Muscle layer of colon (tissue), 2 donors: ENCODE data around the gene EME2.
"Not testable (repeated sequence)": the region's sequence is repeated elsewhere in the genome, so short reads cannot be mapped to it uniquely, and the experiment has no call there.

ENCODE experiments used
- H3K27ac ChIP-seq: one replicate; pipeline ENCODE4 v1.7.0; 2013; ENCODE audit warnings: low read depth, mild to moderate bottlenecking, low read length, moderate library complexity
- H3K27me3 ChIP-seq, 2 donors: one replicate each; pipeline ENCODE4 v1.7.0; 2013; ENCODE audit warnings: low read length in 2 of 2, mild to moderate bottlenecking in 2 of 2; ENCODE audit not compliant: insufficient read depth in 2 of 2, control insufficient read depth in 1 of 2
- H3K36me3 ChIP-seq: one replicate; pipeline ENCODE4 v1.7.0; 2013; ENCODE audit warnings: mild to moderate bottlenecking, low read length; ENCODE audit not compliant: insufficient read depth
- H3K4me1 ChIP-seq: one replicate; pipeline ENCODE4 v1.7.0; 2013; ENCODE audit warnings: mild to moderate bottlenecking, low read length; ENCODE audit not compliant: insufficient read depth
- H3K4me3 ChIP-seq, 2 donors: one replicate each; pipeline ENCODE4 v1.7.0; 2013; ENCODE audit warnings: low read length in 2 of 2, low read depth in 1 of 2, mild to moderate bottlenecking in 1 of 2, moderate library complexity in 1 of 2
- H3K9ac ChIP-seq: one replicate; pipeline ENCODE4 v1.7.0; 2013; ENCODE audit warnings: low read length
- H3K9me3 ChIP-seq: one replicate; pipeline ENCODE4 v1.7.0; 2013; ENCODE audit warnings: mild to moderate bottlenecking, low read length
- donor health status: abdominal sarcoma.
- donor health status: Adenocarcinoma of cecum.

The EME2 gene

GRCh38 chr16:1732551-1732987, 40.0 kb upstream of the EME2 start:
- not testable (repeated sequence) for H3K27ac ChIP-seq, H3K4me3 ChIP-seq, H3K27me3 ChIP-seq, H3K9me3 ChIP-seq, H3K9ac ChIP-seq, H3K4me1 ChIP-seq
- H3K36me3 ChIP-seq = peaks cover 58% of the 10 kb centered on the region

- Histone ChIP-seq H3K9ac (no peak overlapping the region), H3K36me3 (peaks cover 42% of the 10 kb centered on the region), H3K4me3 (no peak overlapping the region)
Measured at GRCh38 chr16:1734123-1734522, 38.5 kb upstream of the EME2 start.

GRCh38 chr16:1734816-1735215, 37.8 kb upstream of the EME2 start:
- no peak overlapping the region for H3K27ac ChIP-seq
- H3K27me3 ChIP-seq = no peaks in the 10 kb centered on the region
- no peaks in the 10 kb centered on the region for H3K4me1 ChIP-seq
- H3K36me3 ChIP-seq = peaks cover 38% of the 10 kb centered on the region
- no peak overlapping the region for H3K9ac ChIP-seq
- no peaks in the 10 kb centered on the region for H3K9me3 ChIP-seq
- no peak overlapping the region for H3K4me3 ChIP-seq

More at GRCh38 chr16:1734123-1734522, 38.5 kb upstream of the EME2 start:
- H3K27ac ChIP-seq = no peak overlapping the region
- H3K4me1 ChIP-seq = no peaks in the 10 kb centered on the region
- H3K9me3 ChIP-seq = no peaks in the 10 kb centered on the region
- no peaks in the 10 kb centered on the region for H3K27me3 ChIP-seq

GRCh38 chr16:1740234-1740633, 32.4 kb upstream of the EME2 start:
- H3K9ac ChIP-seq = no peak overlapping the region
- H3K4me3 ChIP-seq = no peak overlapping the region
- H3K27me3 ChIP-seq = no peaks in the 10 kb centered on the region
- H3K36me3 ChIP-seq = peaks cover 19% of the 10 kb centered on the region
- no peak overlapping the region for H3K27ac ChIP-seq
- H3K9me3 ChIP-seq = no peaks in the 10 kb centered on the region
- H3K4me1 ChIP-seq = no peaks in the 10 kb centered on the region

- H3K36me3 ChIP-seq = peaks cover 19% of the 10 kb centered on the region
- no peaks in the 10 kb centered on the region for H3K9me3 ChIP-seq
- no peaks in the 10 kb centered on the region for H3K27me3 ChIP-seq
- H3K4me1 ChIP-seq = no peaks in the 10 kb centered on the region
- H3K9ac ChIP-seq = no peak overlapping the region
- no peak overlapping the region for H3K4me3 ChIP-seq
- H3K27ac ChIP-seq = no peak overlapping the region
Measured at GRCh38 chr16:1740781-1741490, 31.7 kb upstream of the EME2 start.

- Histone ChIP-seq H3K4me1 (no peaks in the 10 kb centered on the region), H3K27ac (no peak overlapping the region), H3K9me3 (no peaks in the 10 kb centered on the region), H3K27me3 (no peaks in the 10 kb centered on the region), H3K9ac (no peak overlapping the region), H3K36me3 (peaks cover 19% of the 10 kb centered on the region), H3K4me3 (no peak overlapping the region)
Measured at GRCh38 chr16:1741553-1742165, 31.0 kb upstream of the EME2 start.

- Histone ChIP-seq H3K9ac (no peak overlapping the region), H3K4me3 (no peak overlapping the region), H3K27ac (no peak overlapping the region), H3K9me3 (no peaks in the 10 kb centered on the region), H3K36me3 (peaks cover 37% of the 10 kb centered on the region), H3K27me3 (no peaks in the 10 kb centered on the region), H3K4me1 (no peaks in the 10 kb centered on the region)
Measured at GRCh38 chr16:1743376-1744337, 29.0 kb upstream of the EME2 start.

GRCh38 chr16:1744338-1744840, 28.2 kb upstream of the EME2 start:
- Histone ChIP-seq H3K4me3 (no peak overlapping the region), H3K4me1 (no peaks in the 10 kb centered on the region), H3K9me3 (no peaks in the 10 kb centered on the region), H3K36me3 (peaks cover 44% of the 10 kb centered on the region), H3K27ac (no peak overlapping the region), H3K9ac (no peak overlapping the region), H3K27me3 (no peaks in the 10 kb centered on the region)

GRCh38 chr16:1745181-1745899, 27.3 kb upstream of the EME2 start:
- Histone ChIP-seq H3K36me3 (peaks cover 49% of the 10 kb centered on the region), H3K27ac (no peak overlapping the region), H3K9ac (no peak overlapping the region), H3K4me1 (no peaks in the 10 kb centered on the region), H3K4me3 (no peak overlapping the region), H3K9me3 (no peaks in the 10 kb centered on the region), H3K27me3 (no peaks in the 10 kb centered on the region)

- Histone ChIP-seq H3K36me3 (peaks cover 49% of the 10 kb centered on the region), H3K27ac (no peak overlapping the region), H3K4me1 (no peaks in the 10 kb centered on the region), H3K9me3 (no peaks in the 10 kb centered on the region), H3K27me3 (no peaks in the 10 kb centered on the region), H3K9ac (no peak overlapping the region), H3K4me3 (no peak overlapping the region)
Measured at GRCh38 chr16:1745900-1746692, 26.5 kb upstream of the EME2 start.
